Measurements from ENCODE around the gene AFAP1.
A peak's percentile ranks its signal among the peaks of the same experiment; 100 is the strongest.

Gene AFAP1

DNA sequence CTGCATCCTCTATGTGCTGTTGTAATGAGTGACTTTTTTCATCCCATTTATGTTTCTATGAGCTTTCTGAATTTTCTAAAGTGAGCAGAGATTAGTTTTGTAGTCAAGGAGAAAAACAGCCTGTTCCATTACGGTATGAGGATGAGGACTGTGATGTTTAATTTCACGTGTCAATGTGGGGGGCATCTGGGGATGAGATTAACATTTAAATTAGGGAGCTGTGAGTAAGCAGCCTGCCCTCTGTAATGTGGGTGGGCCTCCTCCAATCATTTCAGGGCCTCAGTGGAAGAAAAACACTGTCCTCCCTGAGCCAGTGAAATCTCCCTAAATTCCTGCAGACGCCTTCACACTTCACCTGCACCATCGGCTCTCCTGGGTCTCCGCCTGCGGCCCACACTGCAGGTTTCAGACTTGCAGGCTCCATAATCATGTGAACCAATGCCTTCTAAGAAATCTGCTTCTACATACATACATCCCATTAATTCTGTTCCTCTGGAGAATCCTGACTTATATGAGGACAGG is 121.7 kb downstream of the AFAP1 start:
- no peak for DNase-seq

DNA sequence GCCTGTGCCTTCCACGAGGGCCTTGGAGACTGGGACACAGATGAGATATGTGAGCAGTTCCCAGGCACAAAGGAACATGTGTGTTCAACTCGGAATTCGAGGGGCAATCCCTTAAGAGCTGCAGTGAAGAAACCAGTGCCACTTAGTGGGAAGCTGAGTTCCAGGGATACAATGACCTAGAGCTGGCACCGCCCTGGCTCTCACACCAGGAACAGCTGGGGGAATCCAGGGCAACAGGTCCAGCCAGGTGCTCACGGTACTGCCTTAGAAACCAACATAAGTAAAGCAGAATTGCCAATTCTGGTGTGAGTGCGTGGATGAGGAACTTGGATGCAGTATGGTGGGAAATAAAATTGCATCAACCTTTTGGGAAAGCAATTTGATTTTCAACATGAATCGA is 122.9 kb downstream of the AFAP1 start:
- DNase-seq: no peak

DNA sequence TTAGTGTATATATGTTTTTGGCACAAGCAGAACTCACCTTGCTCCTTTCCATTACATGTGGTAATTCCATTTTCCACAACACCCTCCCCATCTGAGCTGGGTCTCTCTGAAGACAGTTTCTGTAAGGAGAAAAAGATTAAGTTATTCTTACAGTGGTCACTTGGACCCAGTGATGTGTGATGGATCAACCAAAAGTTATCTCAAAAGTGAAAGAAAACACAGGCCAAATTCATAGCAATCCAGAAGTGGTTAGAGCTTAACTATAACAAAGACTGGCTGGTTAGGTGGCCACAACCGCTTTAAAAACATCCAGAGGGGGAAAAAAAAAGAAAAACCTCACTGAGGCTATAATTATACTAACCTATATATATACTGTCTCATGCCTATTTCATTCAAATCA is 123.7 kb downstream of the AFAP1 start:
- DNase-seq: no peak

DNA sequence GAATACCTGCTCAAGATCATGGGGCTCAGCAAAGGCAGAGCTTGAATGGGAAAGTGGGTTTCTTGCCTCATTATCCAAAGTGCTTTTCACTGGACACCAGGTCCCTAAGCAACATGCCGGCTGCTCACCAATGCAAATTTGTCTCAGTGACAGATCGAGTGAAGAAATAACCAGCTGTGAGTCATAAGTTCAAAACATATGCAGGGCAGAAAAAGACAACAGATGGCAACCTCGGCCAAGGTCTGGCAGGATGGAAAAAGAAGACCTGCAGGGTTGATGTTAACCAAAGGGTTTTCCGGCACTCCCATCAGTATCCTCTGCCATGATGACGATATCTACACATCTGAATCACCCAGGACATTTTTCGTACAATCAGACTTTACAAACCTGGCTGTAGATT is 124.1 kb downstream of the AFAP1 start:
- no peak for DNase-seq

DNA sequence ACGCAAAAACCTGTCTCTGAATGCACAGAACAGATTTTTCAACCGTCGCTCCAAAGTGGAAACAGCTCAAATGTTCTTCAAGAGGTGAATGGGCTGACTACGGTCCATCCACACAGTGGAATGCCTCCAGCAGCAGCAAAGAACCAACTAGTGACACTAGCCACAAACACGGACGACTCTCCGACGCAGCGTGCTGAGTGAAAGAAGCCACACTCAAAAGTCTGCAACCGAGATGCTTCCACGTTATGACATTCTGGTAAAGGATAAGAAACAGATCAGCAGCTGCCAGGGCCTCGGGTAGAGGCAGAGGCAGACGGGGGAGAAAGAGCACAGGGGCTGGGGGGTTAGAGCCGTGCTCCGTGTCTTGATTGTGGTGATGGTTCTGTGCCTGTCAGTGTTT is 125.2 kb downstream of the AFAP1 start:
- no peak for DNase-seq

DNA sequence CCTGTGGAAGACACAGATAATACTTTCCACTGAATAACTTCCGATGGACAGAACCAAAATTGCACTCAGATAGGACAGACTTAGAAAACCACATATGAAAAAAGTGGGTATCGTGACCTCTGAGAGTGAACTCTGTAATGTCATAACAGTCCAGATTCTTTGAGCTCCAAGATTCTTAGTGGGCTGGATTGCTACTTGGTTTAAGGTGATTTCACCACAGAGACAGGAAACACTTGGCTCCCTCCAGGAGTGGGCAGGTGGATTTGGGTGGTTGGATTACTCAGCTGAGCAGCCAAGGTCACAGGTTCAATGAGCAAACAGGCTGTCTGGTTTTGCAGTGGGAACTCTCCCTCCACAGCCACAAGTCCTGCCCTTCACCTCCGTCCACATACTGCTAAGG is 126.0 kb downstream of the AFAP1 start:
- no peak for DNase-seq

DNA sequence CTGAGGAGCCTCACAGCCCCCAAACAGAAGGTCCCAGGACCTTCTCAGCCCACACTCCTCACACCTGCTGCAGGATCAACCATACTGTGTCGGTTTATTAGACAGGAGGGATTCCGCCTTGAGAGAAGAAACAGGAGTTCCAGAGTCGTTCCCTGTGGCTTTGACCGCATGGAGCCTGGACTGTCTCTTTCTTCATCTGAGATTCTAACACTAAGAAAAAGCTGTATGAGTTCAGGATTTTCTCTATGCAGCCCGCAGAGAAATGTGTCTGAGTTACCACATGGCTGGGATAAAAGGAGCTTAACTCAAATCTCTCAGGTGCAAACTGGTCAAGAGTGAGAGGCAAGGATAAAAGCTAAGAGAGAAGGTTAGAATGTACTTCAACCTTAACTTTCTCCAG is 126.7 kb downstream of the AFAP1 start:
- no peak for DNase-seq

DNA sequence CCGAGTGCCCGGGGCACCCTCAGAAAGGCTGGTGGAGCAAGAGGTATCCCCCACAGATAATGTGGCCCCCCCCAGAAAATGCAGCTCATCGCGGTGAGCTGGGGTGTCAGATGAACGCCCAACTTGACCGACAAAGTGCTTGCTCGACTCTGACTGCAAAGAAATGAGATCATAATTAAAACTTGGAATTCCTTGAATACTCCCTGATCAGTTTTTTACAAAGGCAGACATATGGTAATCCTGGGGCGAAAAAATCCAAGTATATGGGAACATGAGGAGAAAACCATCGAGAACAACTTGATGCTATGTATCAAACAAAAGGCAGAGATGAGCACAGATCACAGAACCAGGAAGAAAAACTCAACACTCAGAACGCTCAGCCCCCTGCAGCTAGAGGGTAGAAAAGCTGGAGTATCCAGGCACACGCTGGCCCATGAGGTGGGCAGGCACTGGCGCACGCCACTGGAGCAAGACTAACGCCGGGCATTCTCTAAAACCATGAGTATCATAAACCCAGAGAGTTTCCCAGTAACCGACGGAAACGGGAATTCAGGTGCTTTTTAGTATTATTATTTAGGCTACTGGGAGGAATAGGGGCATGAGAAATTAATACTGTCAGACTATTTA is 127.3 kb downstream of the AFAP1 start:
- no peak for DNase-seq

DNA sequence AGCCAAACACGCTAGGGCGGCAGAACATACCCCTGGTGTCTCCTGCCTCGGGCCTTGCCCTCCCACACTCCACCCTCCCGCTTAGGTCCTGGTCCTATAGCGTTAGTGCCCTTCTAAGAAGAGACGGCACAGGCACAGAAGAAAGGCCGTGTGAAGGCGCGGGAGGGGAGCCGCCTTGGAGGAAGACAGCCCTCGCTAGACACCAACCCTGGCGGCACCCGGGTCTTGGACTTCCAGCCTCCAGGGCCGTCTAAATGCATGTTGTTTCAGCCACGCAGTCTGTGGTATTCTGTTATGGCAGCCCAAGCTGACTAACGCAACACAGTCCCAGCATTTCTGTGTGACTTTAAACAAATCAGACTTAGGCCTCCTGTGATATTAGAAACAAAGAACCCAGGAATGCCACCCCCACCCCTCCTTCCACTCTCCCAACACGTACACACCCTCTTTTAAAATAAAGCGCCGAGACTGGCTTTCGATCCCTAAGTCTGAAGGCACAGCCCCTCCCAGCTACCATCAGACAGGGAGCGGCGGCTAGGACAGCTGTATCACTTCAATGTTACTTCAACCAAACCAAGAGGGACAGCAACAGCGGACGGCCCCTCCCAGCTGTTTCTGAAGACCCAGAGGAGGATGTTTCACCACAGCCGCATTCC is 128.0 kb downstream of the AFAP1 start:
- no peak for DNase-seq

DNA sequence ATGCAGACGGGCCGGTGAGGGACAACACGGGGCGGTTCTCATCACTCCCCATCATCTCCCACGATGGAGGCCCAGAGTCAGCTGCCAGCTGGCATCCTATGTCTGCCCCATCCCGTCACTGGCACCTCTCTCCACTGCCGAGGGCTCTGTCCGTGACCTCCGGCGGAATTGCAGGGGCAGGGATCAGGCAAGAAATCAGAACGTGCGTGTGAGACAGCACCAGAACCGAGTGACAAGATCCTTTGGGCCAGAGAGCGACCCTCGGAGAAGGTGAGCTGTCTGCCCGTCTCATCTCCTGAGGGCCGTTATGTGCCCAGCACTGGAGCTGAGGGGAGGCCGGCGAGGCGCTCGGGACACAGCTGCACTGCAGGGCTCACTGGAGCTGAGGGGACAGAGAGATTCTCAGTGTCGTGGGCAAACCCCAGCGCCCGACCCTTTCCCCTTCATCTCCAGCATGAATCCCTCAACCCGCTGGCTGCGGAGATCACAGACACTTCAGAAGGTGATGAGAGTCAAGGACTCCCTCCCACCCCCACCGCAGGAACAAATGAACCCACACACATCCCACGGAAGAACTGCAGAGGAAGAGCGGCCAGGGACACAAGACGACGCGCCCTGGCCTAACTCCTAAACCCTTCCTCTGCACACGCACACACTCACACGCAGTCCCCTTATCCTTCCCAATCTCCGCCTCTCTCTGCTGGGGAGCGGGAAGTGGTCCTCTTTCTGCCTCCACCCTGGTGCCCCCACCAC is 128.7 kb downstream of the AFAP1 start:
- no peak for DNase-seq

DNA sequence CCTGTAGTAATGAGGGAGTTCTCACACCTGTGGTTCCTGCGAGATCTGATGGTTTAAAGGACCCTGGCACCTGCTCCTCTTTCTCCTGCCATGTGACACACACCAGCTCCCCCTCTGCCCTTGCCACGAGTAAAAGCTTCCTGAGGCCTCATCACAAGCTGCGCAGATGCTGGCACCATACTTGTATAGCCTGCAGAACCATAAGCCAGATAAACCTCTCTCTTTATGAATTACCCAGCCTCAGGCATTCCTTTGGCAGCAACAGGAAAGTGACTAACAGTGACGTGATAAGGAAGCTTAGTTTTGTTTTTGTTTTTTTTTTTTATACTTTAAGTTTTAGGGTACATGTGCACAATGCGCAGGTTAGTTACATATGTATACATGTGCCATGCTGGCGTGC is 130.9 kb downstream of the AFAP1 start:
- no peak for DNase-seq

DNA sequence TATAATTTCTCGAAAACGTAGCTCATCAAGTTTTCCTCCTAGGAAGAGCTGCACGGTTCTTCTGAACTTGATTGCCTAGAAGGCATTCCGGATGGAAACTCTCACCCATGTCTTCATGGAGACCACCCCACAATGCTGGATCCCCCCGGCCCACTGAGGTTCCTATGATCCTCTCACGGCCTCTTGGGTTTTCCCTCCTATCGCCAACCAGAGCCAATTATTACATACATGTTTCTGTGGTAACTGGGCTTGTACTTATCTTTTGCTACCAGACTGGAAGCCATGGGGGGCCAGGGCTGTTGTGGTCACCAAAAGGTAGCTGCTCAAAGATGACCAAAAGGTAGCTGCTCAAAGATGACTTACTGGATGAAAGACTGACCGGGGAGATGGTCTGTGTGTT is 131.5 kb downstream of the AFAP1 start:
- no peak for DNase-seq

DNA sequence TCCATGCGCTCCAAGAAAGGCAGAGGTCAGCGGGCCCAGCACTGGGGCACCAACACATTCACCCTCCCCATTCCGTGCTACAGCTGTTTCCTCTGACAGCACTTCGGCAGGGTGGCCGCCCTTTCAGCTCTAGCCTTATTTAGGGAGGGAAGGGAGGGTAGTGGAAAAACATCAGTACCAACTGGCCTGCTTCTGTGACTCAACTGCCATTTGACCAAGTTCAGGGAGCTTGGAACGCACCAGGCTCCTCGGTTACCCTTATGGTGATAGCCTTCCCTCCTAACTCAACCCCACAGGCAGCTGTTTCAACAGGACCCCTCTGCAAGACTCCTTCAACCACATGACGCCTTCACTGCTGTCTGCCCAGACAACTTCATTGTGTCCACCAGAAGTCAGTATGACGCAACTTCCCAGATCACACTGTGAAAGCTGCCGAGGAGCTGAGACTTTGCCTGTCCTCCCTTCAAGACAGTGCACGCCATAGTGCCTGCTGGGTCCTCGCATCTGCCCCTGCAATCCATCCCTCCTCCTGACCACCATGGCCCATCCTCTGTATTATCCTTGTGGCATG is 132.2 kb downstream of the AFAP1 start:
- DNase-seq: no peak

DNA sequence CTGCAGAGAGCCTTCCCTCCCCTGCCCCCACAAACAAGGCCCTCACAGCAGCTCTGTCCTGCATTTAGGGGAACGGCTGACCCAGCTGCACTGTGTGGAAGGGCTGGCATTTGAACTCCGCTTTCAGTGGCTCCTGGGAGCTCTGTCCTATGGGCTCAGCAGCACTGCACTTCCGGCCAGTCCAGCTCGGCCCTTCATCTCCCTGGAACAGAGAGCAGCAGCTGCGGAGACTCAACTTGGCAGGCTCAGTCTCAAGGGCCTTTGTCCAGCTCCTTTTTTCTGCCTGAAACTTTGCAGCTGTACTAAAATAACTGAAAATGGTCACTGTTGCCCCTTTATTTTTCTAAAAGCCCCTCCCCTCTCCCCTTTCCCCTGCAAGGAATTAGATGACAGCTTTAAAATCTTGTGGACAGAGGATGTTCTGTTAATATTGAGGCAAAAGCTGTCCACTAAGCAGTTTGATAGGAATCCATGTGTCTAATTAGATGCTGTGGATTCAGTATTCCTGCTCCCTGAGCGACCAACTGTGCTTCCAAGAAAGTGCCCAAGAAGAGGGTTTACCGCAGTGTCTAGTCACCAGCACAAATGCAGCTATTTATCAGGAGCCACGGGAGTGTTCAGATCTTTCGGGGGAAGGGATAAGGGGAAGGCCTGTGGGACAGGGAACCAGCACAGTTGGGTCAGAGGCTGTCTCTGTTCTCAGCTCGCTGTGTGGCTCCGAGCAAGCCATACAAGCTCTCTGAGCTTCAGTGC is 133.1 kb downstream of the AFAP1 start:
- no peak for DNase-seq

DNA sequence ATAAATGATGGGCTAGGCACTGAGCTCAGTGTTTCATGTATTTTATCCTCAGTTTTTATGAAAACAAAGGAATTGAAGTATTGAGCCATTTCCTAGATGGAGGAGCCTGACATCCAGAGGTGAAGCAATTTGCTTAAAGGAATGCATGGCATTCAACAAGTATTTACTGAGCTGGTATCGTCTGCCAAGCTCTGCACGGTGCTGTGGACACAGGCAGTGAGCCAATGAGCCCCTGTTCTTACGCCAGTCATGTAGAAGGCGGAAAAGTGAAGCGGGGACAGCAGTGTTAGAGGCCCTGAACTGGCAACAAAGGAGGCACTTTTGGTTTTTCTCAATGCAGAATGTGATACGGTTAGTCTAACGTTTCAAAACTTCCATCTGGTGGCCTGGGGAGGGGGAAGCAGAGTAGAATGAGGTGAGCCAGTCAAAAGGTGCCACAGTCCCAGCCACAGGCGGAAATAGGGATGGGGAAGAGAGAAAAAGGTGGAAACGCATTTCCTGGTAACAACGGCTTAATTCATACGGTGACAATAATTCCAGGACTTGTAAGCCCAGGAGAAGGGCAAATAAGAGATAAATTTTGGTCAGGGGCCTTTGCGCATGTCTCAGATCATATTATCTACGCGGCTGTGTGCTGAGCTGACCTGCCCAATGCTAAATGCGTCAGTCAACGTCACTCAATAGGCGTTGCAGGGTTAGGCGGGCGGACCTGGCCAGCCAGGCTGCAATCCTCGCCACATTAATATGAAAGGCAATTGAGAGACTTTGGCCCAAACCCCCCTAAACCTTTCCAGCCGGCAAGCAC is 133.9 kb downstream of the AFAP1 start:
- DNase-seq: no peak

DNA sequence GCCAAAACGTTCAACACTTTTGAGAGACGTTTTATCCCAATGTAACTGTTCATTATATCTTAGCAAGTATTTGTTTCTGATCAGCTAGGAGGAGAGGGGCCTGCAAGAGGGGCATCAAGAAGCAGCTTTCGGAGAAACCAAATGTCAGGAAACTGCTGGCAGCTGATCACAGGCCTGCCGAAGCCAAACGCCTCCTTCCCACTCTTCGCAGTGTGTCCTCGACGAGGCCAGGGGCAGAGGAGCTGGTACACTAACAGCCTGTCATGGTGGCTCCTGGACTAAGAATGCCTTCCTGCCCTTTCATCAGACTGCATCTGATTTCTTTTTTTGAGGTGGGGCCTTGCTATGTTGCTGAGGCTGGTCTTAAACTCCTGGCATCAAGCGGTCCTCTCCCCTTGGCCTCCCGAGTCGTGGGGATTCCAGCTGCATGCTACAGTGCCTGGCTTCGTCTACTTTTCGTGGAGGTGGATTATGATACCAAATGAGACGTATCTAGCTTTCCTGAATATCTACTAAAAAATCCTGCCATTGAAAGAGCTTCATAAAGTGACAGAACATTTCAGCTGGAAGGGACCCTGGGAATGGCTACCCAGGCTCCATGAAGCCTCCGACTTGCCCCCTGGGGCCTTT is 134.8 kb downstream of the AFAP1 start:
- no peak for DNase-seq

DNA sequence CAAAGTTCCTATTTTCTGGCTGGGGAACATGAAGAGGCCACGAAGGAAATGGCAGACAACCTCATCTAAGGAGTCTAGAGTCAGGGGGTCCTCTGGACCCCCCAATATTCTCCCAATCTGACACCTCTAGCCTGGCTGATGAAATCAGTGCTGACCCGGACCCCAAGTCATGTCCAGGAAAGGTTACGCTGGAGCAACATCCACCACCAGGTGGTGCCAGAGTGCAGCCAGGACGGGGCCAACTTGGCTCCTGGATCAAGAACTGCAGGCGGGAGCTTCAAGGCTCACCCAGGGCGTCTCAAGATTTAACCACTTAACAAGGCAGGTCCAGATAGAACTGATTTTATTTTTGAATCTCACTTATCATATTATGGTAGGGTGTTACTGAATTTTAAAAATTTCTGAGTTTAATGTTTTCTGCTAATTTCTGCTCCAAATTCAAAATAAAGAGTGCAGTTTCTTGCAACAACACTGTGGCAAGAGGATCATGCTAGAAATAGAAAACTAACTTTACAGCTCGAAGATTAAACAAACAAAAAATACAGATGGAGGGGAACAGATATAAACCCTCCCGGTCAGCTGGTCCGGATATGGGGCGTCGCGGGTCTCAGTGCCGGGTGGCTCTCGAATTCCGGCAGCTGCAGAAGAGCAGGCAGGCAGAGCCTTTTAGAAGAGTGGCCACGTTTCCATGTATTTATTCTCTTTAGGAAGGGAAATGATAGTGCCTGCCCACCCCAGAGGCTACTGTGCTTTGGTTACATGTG is 135.5 kb downstream of the AFAP1 start:
- peak; percentile 86 for DNase-seq

DNA sequence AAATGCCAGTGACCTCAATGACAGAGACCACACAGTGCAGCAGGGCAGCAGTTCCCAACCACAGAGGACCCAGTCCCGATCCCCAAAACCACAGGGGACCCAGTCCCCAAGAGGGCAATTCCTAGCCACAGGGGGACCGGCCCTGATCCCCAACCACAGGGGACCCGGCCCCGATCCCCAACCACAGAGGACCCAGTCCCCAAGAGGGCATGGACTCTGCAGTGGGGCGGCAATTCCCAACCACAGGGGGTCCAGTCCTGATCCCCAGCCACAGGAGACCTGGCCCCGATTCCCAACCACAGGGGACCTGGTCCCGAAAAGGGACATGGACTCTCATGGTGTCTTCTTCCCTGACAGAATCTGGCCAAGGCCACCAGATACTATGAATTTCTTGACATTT is 136.3 kb downstream of the AFAP1 start:
- no peak for DNase-seq

DNA sequence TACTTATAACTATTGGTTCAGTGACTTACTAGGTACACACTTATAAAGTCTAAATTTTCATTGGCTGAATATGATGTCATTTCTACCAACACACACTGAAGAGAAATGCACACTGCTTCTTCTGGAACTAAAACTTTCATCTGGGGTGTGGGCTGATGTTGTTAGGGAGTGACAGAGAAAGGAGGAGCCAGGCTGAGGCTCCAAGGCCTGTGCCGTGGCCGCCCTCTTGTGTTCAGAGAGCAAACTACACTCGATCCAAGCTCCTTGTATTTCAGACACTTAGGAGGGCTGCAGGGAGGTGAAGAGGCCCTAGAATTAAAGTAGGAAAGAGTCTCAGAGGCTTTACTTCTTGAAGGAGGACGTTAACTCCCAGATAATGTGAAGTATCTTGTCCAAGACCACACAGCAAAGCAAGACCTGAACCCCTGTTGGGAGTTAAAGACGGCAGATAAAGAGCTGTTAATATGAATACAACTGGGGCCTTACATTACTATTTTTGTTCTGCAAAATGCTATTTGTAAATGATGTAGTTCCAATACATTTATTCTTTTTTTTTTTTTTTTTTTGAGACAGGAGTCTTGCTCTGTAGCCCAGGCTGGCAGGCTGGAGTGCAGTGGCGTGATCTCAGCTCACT is 137.5 kb downstream of the AFAP1 start:
- DNase-seq: peak; percentile 83

DNA sequence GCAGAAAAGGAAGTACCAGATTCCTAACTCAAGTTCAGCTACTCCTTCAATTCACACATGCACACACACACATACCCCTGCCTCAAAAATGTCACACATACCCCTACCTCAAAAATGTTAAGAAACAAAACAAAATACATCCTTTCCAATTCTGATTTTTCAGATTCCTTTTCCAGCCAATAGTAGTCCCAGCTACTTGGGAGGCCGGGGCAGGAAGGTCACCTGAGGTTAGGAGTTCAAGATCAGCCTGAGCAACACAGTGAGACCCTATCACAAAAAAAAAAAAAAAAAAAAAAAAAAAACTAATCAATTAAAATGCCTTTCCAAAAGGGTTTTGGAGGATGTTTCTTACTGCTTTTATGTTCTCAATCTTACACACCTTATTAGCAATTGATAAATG is 138.0 kb downstream of the AFAP1 start:
- no peak for DNase-seq

Data from activated naive CD4-positive, alpha-beta T cell treated with Interleukin-2 at 50 U/mL for 16 hours (primary cell).